Midbrain (tissue), 1 donor: ENCODE data around the gene IL22RA1.

Experiments used
- DNase-seq: peaks from one replicate; lab custom pipeline; 2025; lab: John Stamatoyannopoulos, UW

The IL22RA1 gene

GRCh38 chr1:24138476-24139221, 4.3 kb downstream of the IL22RA1 start:
- DNase-seq = no peak

GRCh38 chr1:24136956-24137539, 5.9 kb downstream of the IL22RA1 start:
- no peak for DNase-seq

- DNase-seq = no peak
These were observed 8.6 kb downstream of the IL22RA1 start for GRCh38 chr1:24134376-24134775.

- no peak for DNase-seq
These were observed 9.1 kb downstream of the IL22RA1 start for GRCh38 chr1:24133819-24134218.

GRCh38 chr1:24130385-24130784, 12.6 kb downstream of the IL22RA1 start:
- DNase-seq = no peak

GRCh38 chr1:24127801-24128363, 15.1 kb downstream of the IL22RA1 start:
- DNase-seq = no peak

GRCh38 chr1:24127134-24127800, 15.7 kb downstream of the IL22RA1 start:
- DNase-seq = no peak

GRCh38 chr1:24126672-24127023, 16.3 kb downstream of the IL22RA1 start:
- no peak for DNase-seq

- no peak for DNase-seq
These were observed 16.8 kb downstream of the IL22RA1 start for GRCh38 chr1:24126018-24126671.

GRCh38 chr1:24125456-24125855, 17.5 kb downstream of the IL22RA1 start:
- DNase-seq = no peak

GRCh38 chr1:24124980-24125379, 18.0 kb downstream of the IL22RA1 start:
- DNase-seq = no peak

GRCh38 chr1:24123611-24124010, 19.3 kb downstream of the IL22RA1 start:
- no peak for DNase-seq

GRCh38 chr1:24122776-24123175, 20.2 kb downstream of the IL22RA1 start:
- DNase-seq = no peak

- DNase-seq = no peak
These were observed 21.5 kb downstream of the IL22RA1 start for GRCh38 chr1:24121406-24121805.

- no peak for DNase-seq
These were observed 22.0 kb downstream of the IL22RA1 start for GRCh38 chr1:24120965-24121364.

- no peak for DNase-seq
These were observed 22.8 kb downstream of the IL22RA1 start for GRCh38 chr1:24119859-24120756.

GRCh38 chr1:24119489-24119858, 23.5 kb downstream of the IL22RA1 start:
- no peak for DNase-seq

- DNase-seq = no peak
These were observed 24.3 kb downstream of the IL22RA1 start for GRCh38 chr1:24118410-24119242.

- no peak for DNase-seq
These were observed 25.1 kb downstream of the IL22RA1 start for GRCh38 chr1:24117722-24118409.

- no peak for DNase-seq
These were observed 25.8 kb downstream of the IL22RA1 start for GRCh38 chr1:24117132-24117531.
